C4-2B (cell line): ENCODE data around the gene MAMDC2.

Experiments used
- CTCF ChIP-seq: fragments of 450-650 bp; conservative IDR thresholded peaks from 2 replicates; pipeline ENCODE4 v1.5.1; 2017; ENCODE audit warnings: mild to moderate bottlenecking
- ZFX ChIP-seq: fragments of 450-650 bp; IDR thresholded peaks from 2 replicates; pipeline ENCODE4 v1.6.1; 2017

- no peak for TF ChIP-seq CTCF
- no peak for TF ChIP-seq ZFX
Measured at GRCh38 chr9:70036641-70037040, 7.0 kb upstream of the MAMDC2 start.
